22Rv1 (cell line): Measurements from ENCODE around the gene CCDC57.
A peak's percentile ranks its signal among the peaks of the same experiment; 100 is the strongest.

Source experiments
- H3K27ac ChIP-seq: fragments of 450-650 bp; 2 replicates; pipeline ENCODE4 v1.5.1; 2017
- ZFX ChIP-seq: fragments of 450-650 bp; IDR thresholded peaks from 2 replicates; pipeline ENCODE4 v1.6.1; 2017; ENCODE audit warnings: antibody characterized with exemption, borderline replicate concordance
- TF ChIP-seq, protein P1 (sequence below): fragments of 450-650 bp; IDR thresholded peaks from 2 replicates; pipeline ENCODE4 v1.5.1; 2017; ENCODE audit warnings: mild to moderate bottlenecking

Gene CCDC57

DNA sequence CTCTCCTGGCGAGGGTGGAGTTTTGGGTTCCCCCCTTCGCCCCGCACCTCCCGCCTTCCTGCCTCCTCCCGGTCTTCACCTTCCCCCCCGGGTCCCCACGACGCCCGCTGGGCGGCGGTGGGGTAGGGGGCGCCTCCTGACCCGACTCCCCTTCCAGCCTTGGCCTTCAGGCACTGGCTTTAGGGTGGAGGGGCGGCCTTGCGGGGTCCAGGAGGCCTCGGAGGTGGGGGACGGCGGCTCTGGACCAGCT is 18.6 kb upstream of the CCDC57 start:
- TF ChIP-seq, protein P1, sequence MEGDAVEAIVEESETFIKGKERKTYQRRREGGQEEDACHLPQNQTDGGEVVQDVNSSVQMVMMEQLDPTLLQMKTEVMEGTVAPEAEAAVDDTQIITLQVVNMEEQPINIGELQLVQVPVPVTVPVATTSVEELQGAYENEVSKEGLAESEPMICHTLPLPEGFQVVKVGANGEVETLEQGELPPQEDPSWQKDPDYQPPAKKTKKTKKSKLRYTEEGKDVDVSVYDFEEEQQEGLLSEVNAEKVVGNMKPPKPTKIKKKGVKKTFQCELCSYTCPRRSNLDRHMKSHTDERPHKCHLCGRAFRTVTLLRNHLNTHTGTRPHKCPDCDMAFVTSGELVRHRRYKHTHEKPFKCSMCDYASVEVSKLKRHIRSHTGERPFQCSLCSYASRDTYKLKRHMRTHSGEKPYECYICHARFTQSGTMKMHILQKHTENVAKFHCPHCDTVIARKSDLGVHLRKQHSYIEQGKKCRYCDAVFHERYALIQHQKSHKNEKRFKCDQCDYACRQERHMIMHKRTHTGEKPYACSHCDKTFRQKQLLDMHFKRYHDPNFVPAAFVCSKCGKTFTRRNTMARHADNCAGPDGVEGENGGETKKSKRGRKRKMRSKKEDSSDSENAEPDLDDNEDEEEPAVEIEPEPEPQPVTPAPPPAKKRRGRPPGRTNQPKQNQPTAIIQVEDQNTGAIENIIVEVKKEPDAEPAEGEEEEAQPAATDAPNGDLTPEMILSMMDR: no peak; the same call in 1 of the 2 replicates
- no peak for TF ChIP-seq ZFX
- H3K27ac ChIP-seq: peak overlapping the region; percentile 83

DNA sequence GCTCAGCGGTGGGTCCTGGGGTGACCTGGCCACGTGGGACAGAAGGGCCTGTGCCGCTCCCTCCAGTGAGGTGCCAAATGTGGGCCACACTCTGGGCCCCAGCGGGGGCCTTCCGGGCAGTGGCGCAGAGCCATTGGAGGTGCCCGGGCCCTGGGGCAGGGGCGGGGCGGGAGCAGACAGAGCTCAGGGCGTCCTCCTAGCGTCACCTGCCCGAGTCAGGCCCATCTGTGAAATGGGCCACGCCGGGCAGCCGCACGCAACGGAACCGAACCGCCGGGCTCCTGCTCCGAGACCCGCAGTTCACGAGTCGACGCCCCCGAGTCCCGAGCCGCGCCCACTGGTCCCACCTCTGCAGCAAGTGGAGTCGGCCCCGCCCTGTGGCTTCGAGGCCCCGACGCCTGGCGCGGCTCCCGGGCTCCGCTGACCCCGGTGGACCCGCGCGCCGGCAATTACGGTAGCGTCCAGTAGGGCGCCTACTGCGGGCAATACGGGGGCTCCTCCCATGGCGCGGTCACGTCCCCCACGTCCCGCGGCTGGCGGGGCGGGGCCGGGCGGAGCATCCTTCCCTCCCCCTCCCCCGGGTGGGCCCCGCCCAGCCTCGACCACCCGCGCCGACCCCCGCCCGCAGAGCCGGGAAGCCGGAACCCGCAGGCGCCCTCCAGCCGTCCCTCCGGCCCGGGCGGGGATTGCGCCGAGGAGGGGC is 18.1 kb upstream of the CCDC57 start:
- TF ChIP-seq, protein P1: peak; percentile 33
- no peak for TF ChIP-seq ZFX
- H3K27ac ChIP-seq: peak overlapping the region; percentile 83

DNA sequence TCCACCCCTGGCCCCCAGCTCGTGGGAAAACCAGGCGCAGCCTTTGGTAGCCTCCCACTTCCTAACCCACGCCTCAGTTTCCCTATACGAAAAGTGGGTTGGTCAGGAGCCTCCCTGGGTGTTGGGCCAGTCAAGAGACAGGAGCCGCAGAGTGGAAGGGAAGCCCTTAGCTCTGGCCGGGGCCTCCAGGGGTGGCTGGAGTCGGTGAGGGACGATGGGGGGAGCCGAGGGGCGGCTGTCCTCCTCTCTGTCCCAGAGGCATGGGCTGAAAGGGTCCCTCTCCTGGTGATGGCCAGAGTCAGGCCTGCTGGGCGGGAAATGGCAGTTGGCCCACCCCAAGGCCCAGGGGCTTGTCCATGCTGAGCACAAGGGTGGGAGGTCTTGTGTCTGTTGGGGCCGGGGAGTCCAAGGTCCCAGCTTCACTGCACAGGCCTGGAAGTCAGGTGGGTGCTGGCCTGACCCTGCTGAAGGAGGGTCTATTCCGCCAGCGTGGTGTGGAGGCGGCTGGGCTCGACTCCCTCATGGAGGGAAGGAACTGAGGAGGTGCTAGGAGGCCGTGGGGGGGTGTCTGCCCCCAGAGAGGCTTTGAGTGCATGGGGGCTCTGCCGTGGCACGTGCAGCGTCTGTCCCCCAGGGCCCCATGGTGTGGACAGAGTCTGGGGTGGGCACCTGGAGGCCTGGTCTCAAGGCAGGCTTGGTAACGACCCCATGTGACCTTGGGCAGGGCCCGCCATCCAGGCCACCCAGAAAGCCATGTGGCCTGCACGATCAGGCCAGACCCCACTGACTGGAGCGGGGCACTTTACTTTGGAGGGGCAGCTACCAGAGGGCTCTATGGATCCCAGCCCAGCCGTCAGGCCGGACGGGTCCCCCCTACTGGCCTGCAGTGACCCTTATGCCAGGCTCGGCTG is 17.3 kb upstream of the CCDC57 start:
- no peak for TF ChIP-seq ZFX
- TF ChIP-seq, protein P1: no peak
- H3K27ac ChIP-seq: peak overlapping the region; percentile 83

DNA sequence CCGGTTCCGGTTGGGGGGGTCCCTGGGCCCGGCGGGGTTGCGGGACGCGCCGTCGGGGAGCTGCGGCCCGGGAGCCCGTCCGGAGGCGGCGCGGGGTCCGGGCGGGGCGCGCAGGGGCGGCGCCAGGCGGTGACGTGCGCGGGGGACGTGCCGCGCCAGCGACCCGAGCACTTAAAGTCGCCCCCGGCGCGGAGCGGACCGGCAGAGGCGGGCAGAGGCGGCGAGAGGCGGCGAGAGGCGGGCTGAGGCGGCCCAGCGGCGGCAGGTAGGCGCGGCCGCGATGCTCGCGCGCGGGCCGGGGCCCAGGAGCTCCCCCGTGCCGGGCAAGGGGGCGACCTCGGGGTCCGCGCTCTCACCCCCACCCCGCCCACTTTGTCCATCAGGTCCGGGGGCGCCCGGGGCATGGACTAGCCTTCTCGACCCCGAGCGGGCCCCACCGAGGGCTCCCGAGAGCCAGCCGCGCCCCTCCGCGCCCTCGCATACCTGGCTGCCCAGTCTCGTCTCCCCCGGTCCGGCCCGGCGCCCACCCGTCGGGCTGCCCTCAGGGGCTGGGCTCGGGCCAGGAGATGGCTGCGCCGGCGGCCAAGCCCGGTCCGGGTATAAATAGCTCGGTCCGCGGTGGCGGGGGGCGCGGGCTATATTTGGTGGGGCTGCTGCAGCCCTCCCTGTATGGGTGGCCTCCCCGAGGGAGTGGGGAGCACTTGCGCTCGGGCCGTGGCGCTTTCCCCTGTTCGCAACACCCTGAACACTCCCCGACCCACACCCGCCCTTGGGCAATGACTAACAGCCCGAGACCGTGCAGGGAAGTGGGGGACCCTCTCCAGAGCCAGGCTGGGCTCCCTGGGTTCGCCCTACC is 16.4 kb upstream of the CCDC57 start, which contains the start of gene SLC16A3:
Gene SLC16A3 (plus strand): TSS at position 201 of the 856 bp plus-strand sequence. CDS start 6,967 bp downstream, outside the sequence.
- peak within 1 kb of the TSS; percentile 83 for H3K27ac ChIP-seq
- no peak for TF ChIP-seq ZFX
- TF ChIP-seq, protein P1: no peak

DNA sequence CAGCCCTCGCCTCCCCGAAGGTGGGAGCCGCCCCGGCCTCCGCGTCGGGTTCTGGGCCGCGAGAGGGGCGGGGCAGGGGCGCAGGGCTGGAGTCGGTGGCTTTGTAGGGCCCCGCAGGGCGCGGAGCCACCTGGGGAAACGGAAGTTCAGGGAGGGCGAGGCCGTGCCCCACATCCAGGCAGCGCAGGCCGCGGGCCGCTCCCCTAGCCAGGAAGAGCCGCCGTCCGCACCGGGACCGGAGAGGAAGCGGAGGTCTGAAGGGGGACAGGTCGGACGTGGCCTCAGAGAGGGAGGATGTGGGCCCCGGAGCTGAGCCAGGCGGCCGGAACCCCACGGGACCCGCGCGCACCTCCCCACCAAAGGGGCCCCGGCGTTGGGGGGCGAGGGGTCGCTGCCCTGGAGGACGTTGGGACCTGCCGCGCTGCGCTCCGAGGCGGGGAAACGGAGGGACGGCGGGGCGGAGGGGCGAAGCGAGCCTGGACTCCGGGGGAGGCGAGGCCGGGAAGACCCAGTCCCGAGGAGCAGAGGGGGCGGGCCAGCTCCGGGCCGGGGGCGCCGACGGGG is 15.7 kb upstream of the CCDC57 start:
- TF ChIP-seq, protein P1: no peak
- no peak for TF ChIP-seq ZFX
- H3K27ac ChIP-seq: no peak overlapping the region

DNA sequence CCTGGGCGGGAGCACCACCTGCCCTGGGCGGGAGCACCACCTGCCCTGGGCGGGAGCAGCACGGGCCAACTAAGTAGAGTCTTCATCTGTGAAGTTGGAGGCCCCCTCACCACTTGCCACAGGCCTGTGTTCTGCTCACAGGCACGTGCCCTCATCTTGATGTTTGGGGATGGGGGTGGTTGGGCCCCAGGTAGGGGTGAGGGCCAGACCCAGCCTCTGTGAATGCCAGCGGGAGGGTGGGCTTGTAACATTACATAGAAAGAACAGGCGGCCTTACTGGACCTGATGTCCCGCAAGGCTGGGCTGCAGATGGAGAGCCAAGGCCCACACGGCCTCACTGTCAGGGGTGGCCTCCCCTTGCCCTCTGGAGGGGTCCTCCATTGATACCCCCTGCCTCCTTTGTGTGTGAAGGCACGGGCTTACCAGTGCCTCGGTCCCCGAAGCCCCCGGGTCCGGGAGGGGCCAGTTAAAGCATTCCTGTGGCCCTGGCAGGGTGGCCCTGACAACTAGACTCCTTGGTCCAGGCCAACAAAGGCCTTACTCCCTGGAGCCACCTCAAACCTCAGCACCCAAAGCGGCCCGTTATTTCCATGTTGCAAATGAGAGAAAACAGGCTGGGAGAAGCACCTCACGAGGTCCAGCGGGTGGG is 15.1 kb upstream of the CCDC57 start:
- TF ChIP-seq ZFX: no peak
- TF ChIP-seq, protein P1: no peak
- H3K27ac ChIP-seq: no peak overlapping the region
